HepG2 (cell line): ENCODE measurements around the gene RASSF7. TPM values are rescaled to one million over a fixed set of nuclear protein-coding genes. Genes with fewer than 3 reads are reported as not detected.

ENCODE experiments used
- AKAP8 ChIP-seq: sonication (generic); formaldehyde crosslinking; IDR thresholded peaks from 2 replicates; pipeline ENCODE4 v1.5.1; 2020; ENCODE audit warnings: mild to moderate bottlenecking, missing genetic modification reagents
- BRCA1 ChIP-seq: sonication (generic); formaldehyde crosslinking; IDR thresholded peaks from 2 replicates; pipeline ENCODE4 v1.4.0; 2020; ENCODE audit warnings: missing genetic modification reagents
- FOXC1 ChIP-seq: sonication (generic); formaldehyde crosslinking; IDR thresholded peaks from 2 replicates; pipeline ENCODE4 v1.8.0; 2022; ENCODE audit warnings: mild to moderate bottlenecking, missing genetic modification reagents, borderline replicate concordance
- FOXO1 ChIP-seq: sonication (generic); formaldehyde crosslinking; IDR thresholded peaks from 2 replicates; pipeline ENCODE4 v1.4.0; 2020; ENCODE audit warnings: missing genetic modification reagents
- FOXP1 ChIP-seq, 2 experiments: fragments of 450-650 bp in 1 of 2; IDR thresholded peaks; 2 replicates each; pipeline ENCODE4 v1.6.1; 2017 to 2018; ENCODE audit warnings: antibody characterized with exemption in 1 of 2
- HDAC2 ChIP-seq: sonication (generic); formaldehyde crosslinking; IDR thresholded peaks from 2 replicates; pipeline ENCODE4 v1.4.0; 2020; ENCODE audit warnings: missing genetic modification reagents
- HIVEP1 ChIP-seq: sonication (generic); formaldehyde crosslinking; IDR thresholded peaks from 2 replicates; pipeline ENCODE4 v1.4.0; 2020; ENCODE audit warnings: mild to moderate bottlenecking, missing genetic modification reagents
- HNF4G ChIP-seq, 2 experiments: sonication (generic) in 1 of 2; formaldehyde crosslinking in 1 of 2; IDR thresholded peaks; 2 replicates each; pipeline versions ENCODE4 v1.4.0 to v1.6.1; 2011 to 2020; ENCODE audit warnings: borderline replicate concordance in 2 of 2, low read depth in 2 of 2, mild to moderate bottlenecking in 2 of 2, low read length in 1 of 2, missing genetic modification reagents in 1 of 2, moderate library complexity in 1 of 2
- LCORL ChIP-seq, 2 experiments: fragments of 450-650 bp in 1 of 2; sonication (generic) in 1 of 2; formaldehyde crosslinking in 1 of 2; IDR thresholded peaks; 2 replicates each; pipeline versions ENCODE4 v1.5.0 to v1.6.1; 2017 to 2020; ENCODE audit warnings: antibody characterized with exemption in 1 of 2, missing genetic modification reagents in 1 of 2
- MIXL1 ChIP-seq: IDR thresholded peaks from 2 replicates; pipeline ENCODE4 v1.6.1; 2016
- NFE2L1 ChIP-seq: sonication (generic); formaldehyde crosslinking; IDR thresholded peaks from 2 replicates; pipeline ENCODE4 v1.4.0; 2020; ENCODE audit warnings: missing genetic modification reagents, mild to moderate bottlenecking, borderline replicate concordance
- PHF20 ChIP-seq: sonication (generic); formaldehyde crosslinking; IDR thresholded peaks from 2 replicates; pipeline ENCODE4 v1.5.0; 2020; ENCODE audit warnings: mild to moderate bottlenecking, missing genetic modification reagents
- RARG ChIP-seq: sonication (generic); formaldehyde crosslinking; IDR thresholded peaks from 2 replicates; pipeline ENCODE4 v1.4.0; 2020; ENCODE audit warnings: low read depth, mild to moderate bottlenecking, missing genetic modification reagents
- RXRA ChIP-seq: sonication (generic); formaldehyde crosslinking; IDR thresholded peaks from 2 replicates; pipeline ENCODE4 v1.5.1; 2020; ENCODE audit warnings: missing genetic modification reagents
- TBX3 ChIP-seq: fragments of 450-650 bp; IDR thresholded peaks from 2 replicates; pipeline ENCODE4 v1.6.1; 2017; ENCODE audit warnings: antibody characterized with exemption, mild to moderate bottlenecking, inconsistent platforms, borderline replicate concordance
- ZFP36 ChIP-seq: fragments of 150-350 bp; IDR thresholded peaks from 2 replicates; pipeline ENCODE4 v1.6.1; 2018; ENCODE audit warnings: borderline replicate concordance, low read length, low read depth; ENCODE audit not compliant: partially characterized antibody
- ZFYVE20 ChIP-seq: sonication (generic); formaldehyde crosslinking; IDR thresholded peaks from 2 replicates; pipeline ENCODE4 v1.8.0; 2023; ENCODE audit warnings: low read depth, mild to moderate bottlenecking, moderate library complexity, missing genetic modification reagents, borderline replicate concordance
- ZNF441 ChIP-seq: sonication (generic); formaldehyde crosslinking; IDR thresholded peaks from 2 replicates; pipeline ENCODE4 v1.7.0; 2021; ENCODE audit warnings: missing genetic modification reagents, borderline replicate concordance
- ZNF468 ChIP-seq: sonication (generic); formaldehyde crosslinking; IDR thresholded peaks from 2 replicates; pipeline ENCODE4 v1.8.0; 2022; ENCODE audit warnings: mild to moderate bottlenecking, moderate library complexity, missing genetic modification reagents
- ZNF83 ChIP-seq: sonication (generic); formaldehyde crosslinking; IDR thresholded peaks from 2 replicates; pipeline ENCODE4 v1.4.0; 2020; ENCODE audit warnings: missing genetic modification reagents, mild to moderate bottlenecking, borderline replicate concordance
- ZNF839 ChIP-seq: sonication (generic); formaldehyde crosslinking; IDR thresholded peaks from 2 replicates; pipeline ENCODE4 v1.4.0; 2020; ENCODE audit warnings: missing genetic modification reagents, mild to moderate bottlenecking, borderline replicate concordance
- polyA plus RNA-seq, 8 experiments: library from polyadenylated mRNA; depleted of rRNA in 3 of 8; stranded (reverse) in 7 of 8; unstranded in 1 of 8; fragments of >200 nt; fragmentation: Illumina TruSeq in 4 of 8; extraction: Trizol in 4 of 8; gene quantifications; 2 replicates each; pipeline versions ENCODE4 v1.2.1 to v1.2.3, GENCODE V29; 2011 to 2016; ENCODE audit warnings: low read depth in 4 of 8, missing spikeins in 1 of 8, mixed read lengths in 1 of 8; ENCODE audit not compliant: insufficient read depth in 1 of 8
- total RNA-seq, 5 experiments: library from RNA; depleted of rRNA; stranded (reverse); fragments of >200 nt; fragmentation: Illumina TruSeq; extraction: Trizol; gene quantifications; 2 replicates each; pipeline ENCODE4 v1.2.3, GENCODE V29; 2016; ENCODE audit warnings: low read depth in 1 of 5
- TF ChIP-seq, protein P1 (sequence below): sonication (generic); formaldehyde crosslinking; IDR thresholded peaks from 2 replicates; pipeline ENCODE4 v1.4.0; 2020; ENCODE audit warnings: missing genetic modification reagents, borderline replicate concordance
- TF ChIP-seq, protein P2 (sequence below): sonication (generic); formaldehyde crosslinking; IDR thresholded peaks from 2 replicates; pipeline ENCODE4 v1.4.0; 2020; ENCODE audit warnings: low read depth, mild to moderate bottlenecking, missing genetic modification reagents
- TF ChIP-seq, protein P3 (sequence below): sonication (generic); formaldehyde crosslinking; IDR thresholded peaks from 2 replicates; pipeline ENCODE4 v1.5.0; 2020; ENCODE audit warnings: mild to moderate bottlenecking, missing genetic modification reagents

Gene RASSF7
- total and polyA plus RNA-seq, 2 of the 13 experiments (the other 11 are each of a cell fraction or from before 2014, with no cell fraction given), result 20.2 to 28.6 TPM

DNA sequence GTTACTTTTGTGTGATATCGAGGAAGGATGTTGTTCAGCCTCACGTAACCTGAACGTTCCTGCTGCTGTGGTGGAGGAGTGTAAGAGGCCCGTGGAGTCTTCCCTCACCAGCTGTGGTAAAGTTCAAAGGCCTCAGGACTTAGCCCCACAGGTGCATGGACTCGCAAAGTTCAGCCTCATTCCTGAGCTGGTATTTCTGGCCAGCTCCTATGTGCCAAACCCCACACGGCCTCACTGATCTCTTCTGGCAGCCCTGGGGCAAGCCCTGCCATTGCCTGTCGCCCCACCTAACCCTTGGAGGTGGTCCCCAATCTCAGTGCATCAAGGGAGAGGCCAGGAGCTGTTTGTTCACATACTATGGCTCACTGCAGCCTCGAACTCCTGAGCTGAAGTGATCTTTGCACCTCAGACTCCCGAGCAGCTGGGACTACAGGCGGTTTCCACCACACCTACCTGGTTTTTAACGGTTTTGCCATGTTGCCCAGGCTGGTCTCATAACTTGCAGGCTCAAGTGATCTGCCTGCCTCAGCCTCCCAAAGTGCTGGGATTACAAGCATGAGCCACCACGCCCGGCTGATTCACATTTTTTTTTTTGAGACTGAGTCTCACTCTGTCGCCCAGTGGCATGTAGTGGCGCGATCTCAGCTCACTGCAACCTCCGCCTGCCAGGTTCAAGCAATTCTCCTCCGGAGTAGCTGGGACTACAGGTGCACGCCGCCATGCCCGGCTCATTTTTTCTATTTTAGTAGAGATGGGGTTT, 17.7 kb downstream of the RASSF7 start (continued):
- TF ChIP-seq LCORL (IDR thresholded peaks at IDR 0.05), result no peak
- TF ChIP-seq LCORL (CRISPR knock-in tag; IDR thresholded peaks at IDR 0.05), result 0 out of 2 replicates have a peak, but pooled peaks have one; percentile 42
- peak; percentile 76 for TF ChIP-seq HNF4G (IDR thresholded peaks at IDR 0.05; ENCODE audit: borderline replicate concordance, low read depth, low read length)
- TF ChIP-seq HNF4G (CRISPR knock-in tag; IDR thresholded peaks at IDR 0.05; ENCODE audit: borderline replicate concordance, low read depth), result peak; percentile 61; the same call in 1 of the 2 replicates
- no peak for TF ChIP-seq FOXC1
- TF ChIP-seq ZFP36, result no peak
- 0 out of 2 replicates have a peak, but pooled peaks have one; percentile 16 for TF ChIP-seq RXRA (CRISPR knock-in tag)
- no peak for TF ChIP-seq FOXP1 (IDR thresholded peaks at IDR 0.05)
- TF ChIP-seq FOXP1 (CRISPR knock-in tag; IDR thresholded peaks at IDR 0.05), result no peak
- TF ChIP-seq RARG, result no peak
- TF ChIP-seq ZNF441 (CRISPR knock-in tag), result no peak
- TF ChIP-seq NFE2L1, result no peak
- no peak for TF ChIP-seq TBX3
- no peak for TF ChIP-seq ZNF839 (CRISPR knock-in tag)
- no peak for TF ChIP-seq FOXO1 (CRISPR knock-in tag)
- TF ChIP-seq ZNF468 (CRISPR knock-in tag), result no peak
- TF ChIP-seq ZFYVE20 (CRISPR knock-in tag), result no peak
- no peak for TF ChIP-seq HIVEP1 (CRISPR knock-in tag)
- TF ChIP-seq AKAP8, result 0 out of 2 replicates have a peak, but pooled peaks have one; percentile 27
- no peak for TF ChIP-seq HDAC2 (CRISPR knock-in tag)
- TF ChIP-seq BRCA1 (CRISPR knock-in tag), result no peak
- TF ChIP-seq MIXL1 (CRISPR knock-in tag), result no peak
- no peak for TF ChIP-seq ZNF83 (CRISPR knock-in tag)
- TF ChIP-seq, protein P1, sequence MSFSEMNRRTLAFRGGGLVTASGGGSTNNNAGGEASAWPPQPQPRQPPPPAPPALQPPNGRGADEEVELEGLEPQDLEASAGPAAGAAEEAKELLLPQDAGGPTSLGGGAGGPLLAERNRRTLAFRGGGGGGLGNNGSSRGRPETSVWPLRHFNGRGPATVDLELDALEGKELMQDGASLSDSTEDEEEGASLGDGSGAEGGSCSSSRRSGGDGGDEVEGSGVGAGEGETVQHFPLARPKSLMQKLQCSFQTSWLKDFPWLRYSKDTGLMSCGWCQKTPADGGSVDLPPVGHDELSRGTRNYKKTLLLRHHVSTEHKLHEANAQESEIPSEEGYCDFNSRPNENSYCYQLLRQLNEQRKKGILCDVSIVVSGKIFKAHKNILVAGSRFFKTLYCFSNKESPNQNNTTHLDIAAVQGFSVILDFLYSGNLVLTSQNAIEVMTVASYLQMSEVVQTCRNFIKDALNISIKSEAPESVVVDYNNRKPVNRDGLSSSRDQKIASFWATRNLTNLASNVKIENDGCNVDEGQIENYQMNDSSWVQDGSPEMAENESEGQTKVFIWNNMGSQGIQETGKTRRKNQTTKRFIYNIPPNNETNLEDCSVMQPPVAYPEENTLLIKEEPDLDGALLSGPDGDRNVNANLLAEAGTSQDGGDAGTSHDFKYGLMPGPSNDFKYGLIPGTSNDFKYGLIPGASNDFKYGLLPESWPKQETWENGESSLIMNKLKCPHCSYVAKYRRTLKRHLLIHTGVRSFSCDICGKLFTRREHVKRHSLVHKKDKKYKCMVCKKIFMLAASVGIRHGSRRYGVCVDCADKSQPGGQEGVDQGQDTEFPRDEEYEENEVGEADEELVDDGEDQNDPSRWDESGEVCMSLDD (CRISPR knock-in tag), result no peak
- TF ChIP-seq, protein P2, sequence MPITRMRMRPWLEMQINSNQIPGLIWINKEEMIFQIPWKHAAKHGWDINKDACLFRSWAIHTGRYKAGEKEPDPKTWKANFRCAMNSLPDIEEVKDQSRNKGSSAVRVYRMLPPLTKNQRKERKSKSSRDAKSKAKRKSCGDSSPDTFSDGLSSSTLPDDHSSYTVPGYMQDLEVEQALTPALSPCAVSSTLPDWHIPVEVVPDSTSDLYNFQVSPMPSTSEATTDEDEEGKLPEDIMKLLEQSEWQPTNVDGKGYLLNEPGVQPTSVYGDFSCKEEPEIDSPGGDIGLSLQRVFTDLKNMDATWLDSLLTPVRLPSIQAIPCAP, result no peak
- TF ChIP-seq PHF20 (CRISPR knock-in tag), result no peak
- TF ChIP-seq, protein P3, sequence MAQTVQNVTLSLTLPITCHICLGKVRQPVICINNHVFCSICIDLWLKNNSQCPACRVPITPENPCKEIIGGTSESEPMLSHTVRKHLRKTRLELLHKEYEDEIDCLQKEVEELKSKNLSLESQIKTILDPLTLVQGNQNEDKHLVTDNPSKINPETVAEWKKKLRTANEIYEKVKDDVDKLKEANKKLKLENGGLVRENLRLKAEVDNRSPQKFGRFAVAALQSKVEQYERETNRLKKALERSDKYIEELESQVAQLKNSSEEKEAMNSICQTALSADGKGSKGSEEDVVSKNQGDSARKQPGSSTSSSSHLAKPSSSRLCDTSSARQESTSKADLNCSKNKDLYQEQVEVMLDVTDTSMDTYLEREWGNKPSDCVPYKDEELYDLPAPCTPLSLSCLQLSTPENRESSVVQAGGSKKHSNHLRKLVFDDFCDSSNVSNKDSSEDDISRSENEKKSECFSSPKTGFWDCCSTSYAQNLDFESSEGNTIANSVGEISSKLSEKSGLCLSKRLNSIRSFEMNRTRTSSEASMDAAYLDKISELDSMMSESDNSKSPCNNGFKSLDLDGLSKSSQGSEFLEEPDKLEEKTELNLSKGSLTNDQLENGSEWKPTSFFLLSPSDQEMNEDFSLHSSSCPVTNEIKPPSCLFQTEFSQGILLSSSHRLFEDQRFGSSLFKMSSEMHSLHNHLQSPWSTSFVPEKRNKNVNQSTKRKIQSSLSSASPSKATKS, result no peak
